GM18511 (cell line): Measurements from ENCODE around the gene IRX4.

Experiments
- ATAC-seq: cut with Tn5 transposase; IDR thresholded peaks from one replicate; pipeline ENCODE4 v1.9.1; 2021; ENCODE audit warnings: mild to moderate bottlenecking, moderate library complexity; ENCODE audit not compliant: unreplicated experiment

IRX4 gene

DNA sequence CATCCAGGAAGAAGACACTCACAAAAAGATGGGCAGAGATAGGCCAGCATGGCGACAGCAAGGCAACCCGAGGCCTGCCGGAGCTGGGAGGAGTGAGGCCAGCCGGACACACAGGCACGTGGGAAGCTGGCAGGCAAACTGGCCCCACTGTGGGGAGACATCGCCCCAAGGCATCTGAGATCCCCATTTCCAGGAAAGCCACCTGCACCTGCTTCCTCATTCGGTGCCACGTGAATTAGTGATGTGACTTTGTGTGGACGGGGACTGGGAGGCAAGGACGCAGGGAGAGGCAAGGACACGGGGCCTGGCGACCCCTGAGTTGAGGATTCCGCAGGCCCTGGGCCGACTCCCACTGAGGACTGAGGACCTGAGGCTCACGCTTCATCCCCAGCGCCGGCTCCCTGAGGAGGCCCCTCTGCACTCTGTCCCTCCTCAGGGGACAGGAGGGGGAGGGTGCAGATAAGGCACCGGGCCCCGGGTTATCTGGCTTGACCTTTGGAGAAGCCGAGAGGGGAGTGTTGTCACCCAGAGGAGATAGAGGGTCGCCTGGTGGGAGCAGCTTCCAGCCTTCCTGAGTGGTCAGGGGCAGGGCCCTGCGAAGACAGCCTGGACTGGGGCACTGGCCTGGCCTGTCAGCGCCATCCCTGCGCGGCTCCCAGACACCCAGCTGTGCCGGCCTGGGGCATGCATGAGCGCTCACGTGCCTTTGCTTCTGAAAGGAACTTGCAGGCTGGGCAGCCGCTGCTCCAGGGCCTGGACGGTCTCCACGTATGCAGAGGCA is 41.8 kb downstream of the IRX4 start:
- ATAC-seq, result no peak

DNA sequence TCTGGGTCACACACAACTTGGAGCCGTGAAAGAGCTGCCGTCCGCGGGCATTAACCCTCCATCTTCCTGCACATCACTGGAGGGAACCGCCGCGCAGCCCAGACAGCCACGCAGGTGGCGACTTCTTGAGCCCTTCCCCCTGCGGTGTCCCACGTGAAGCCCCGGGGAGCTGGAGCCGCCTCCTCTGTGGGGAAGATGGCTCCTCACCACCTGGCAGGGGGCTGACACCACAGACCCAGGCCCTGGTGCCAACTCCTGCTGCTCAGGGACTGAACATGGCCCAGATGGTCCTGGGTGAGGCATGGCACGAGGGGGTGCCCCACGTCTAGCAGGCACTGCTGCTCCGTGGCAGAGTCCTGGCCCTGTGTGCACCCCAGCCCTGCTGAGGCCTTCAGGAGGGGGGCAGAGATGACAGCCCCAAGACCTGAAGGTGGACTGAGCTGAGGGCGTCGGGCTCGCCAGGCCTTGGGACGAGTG is 42.6 kb downstream of the IRX4 start:
- ATAC-seq, result no peak

DNA sequence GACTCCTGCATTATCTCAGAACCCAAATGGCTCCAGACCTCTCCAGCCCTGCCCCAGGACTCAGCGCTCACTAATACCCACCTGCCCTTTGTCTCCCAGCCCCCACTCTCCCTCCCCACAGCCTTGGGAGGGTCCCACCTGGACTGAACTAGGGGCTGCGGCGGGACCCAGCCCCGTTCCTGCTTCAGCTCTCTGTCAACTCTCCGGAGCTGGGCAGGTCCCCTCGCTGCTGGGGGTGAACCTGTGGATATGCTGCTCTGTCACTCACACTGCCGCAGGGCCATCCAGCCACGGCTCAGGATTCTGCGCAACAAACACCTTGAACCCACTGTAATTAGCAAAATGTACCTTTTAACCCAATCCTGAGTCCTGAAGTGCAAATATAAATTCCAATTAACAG is 44.7 kb downstream of the IRX4 start:
- no peak for ATAC-seq

DNA sequence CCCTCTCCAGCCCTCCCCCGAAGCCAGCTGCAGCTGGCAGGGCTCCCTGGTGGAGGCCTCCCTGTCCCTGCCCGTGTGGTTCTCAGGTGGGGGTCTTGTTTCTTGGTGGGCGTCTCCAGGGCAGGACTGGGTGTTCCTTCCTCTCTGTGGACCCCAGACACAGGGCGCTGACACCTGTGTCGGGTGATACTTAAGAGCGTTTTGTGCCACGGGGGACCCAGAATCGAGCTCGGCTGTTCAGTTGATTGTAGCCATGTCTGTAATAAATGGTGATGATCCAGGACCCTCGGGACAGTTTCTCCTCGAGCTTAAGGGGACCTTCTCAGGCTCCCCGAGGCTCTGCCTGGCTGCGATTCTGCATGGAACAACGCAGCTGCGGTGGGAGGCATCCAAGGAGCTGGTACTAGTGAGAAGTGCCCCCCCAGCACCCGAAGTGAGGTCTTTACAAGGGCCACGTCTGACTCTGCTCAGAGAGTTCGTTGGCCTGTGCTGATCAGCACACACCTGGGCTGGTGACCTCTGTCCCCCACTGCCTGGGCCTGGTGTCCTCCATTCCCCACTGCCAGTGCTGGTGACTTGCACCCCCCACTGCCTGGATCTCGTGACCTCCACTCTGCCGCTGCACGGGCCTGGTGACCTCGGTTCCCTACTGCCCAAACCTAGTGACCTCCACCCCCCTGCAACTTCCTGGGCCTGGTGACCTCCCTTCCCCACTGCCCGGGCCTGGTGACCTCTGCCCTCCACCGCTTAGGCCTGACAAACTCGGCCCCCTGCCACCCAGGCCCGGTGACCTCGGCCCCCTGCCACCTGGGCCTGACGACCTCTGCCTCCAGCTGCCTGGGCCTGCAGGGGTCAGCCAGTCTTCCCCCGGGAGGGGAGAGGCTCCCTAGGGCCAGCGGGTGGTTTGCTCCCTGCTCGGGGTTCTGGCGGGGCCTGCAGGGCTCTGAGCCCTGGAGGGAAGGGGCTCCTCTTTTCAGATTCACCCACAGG is 45.5 kb downstream of the IRX4 start:
- no peak for ATAC-seq

DNA sequence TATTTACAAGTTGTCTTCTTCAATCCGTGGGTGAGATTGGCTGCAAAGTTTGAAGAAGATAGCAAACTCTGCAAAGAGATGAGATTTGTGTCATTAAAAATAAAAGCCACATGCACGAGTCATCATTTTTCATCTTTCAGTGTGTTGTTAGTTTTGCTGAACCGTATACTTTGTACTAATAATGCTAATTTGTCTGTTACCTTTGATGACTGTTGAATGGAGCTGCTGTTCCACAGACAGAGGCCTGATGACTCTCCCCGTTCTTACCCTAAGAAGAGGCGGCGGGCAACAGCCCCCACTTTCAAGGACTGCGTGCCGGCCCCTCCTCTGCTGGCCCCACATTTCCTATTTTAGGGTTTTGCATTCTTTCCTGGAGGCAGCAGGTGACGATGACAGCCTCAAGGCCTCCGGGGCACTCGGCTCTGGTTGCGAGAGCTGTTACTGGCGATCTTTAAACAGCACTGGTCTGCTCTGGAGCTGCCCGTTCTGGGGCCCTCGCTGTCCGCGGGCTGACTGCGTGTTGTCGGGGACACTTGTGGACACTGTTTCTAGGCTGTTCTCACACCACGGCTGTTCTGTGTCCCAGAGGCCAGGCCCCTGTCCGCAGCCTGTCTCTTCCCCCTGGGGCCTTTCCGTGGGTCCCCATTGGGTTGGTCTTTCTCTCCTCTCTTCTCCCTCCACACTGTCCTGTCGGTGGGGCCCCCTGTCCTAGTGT is 46.4 kb downstream of the IRX4 start:
- no peak for ATAC-seq

DNA sequence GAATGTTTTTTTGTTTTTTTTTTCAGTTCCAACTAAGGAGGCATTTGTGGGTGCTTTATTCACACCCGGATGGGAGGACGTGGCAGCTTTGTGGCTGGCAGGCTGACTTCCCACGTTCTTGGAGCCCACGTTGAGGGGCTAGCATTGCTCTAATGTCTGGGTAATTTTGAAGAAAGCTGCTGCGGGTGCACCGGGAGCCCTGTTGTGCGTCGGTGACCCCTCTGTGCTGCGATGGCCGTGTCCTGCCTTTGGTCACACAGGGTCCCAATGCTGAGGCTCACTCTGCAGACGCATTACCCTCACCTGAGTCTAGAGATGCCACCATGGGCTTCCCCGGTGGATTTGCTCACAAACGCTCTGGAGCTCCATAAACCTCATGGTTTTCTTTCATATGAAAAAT is 47.3 kb downstream of the IRX4 start:
- ATAC-seq, result no peak

DNA sequence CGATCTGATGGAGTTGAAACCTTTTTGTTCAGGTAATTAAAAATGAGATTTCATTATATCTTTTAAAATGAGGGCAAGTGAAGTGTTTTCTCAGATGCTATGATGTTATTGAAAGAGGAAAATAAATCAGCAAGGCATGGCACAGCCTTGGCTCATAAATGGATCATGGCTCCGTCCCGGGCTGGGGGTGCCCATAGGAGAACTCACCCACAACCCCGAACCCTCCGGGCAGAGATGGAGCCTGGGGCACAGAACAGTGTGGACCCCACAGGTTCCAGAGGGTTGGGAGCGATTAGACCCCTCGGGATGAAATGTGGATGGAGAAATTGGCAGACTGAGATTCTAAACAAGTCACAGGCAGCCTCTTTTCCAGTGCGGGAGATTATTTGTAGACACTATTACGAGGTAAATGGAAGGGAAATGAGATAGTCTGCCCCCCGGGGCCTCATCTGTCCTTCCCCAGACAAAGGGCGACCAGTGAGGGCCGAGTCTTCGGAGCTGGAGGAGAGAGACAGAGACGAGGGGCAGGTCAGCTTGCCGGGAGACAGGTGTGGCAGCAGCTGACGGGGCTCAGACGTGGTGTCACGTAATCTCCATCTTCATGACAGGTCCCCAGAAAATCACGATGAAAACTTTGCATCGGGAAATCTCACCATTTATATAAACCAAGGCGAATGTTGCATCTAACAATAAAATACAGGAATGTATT is 47.9 kb downstream of the IRX4 start:
- no peak for ATAC-seq

DNA sequence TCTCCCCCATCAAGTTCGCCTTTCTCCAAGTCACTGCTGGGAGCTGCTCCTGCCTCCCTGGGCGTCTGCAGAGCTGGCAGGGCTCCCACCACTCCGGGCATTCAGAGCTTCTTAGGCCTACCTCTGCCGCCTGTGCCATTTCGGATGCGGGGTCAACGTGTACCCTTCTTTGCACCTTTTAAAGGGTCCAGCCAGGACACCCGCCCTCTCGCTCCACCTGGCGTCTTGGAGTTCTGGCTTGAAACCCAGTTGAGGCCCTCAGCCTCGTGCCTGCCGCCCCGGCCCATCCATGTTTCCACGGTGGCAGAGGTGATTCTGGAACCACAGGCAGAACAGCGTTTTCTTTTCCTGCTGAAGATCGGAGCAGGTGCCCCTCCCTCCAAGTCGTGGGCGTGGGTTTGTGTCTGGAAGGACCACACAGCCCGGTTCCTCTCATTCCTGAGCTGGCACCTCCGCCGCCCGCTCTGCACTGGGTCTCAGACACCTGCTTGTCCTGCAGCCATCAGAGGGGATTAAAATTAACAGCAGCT is 48.6 kb downstream of the IRX4 start:
- no peak for ATAC-seq

DNA sequence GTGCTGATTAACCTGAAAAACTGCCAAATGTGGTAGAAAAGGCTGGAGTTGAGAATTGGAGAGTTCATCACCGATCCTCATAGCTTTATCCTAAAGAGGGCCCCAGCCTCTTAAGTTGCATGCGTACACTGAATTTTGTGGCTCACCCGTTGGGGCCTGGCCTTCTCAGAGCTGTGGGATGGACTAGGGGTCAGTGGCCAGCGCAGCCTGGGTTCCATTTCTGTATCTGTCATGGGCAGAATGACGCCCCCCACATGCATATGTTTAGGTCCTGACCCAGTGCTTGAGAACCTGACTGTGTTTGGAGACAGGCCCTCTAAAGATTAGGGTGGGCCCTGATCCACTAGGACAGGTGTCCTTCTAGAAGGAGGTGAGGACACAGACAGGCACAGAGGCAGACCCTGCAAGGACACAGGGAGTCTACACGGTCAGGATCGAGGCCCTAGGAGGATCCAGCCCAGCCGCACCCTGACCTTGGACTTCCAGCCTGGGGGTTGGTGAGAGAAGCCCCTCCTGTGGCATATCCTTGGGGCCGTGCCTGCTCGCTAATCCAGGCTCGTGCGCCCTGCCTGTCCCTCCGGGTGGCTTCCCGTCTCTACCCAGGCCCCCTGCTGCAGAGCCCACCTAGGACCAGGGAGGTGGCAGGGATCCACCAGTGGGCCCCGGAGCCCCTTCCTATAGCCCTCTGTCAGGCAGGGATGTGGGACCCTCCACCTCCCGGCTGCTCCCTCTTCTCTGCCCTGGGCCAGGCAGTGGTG is 49.3 kb downstream of the IRX4 start:
- no peak for ATAC-seq

DNA sequence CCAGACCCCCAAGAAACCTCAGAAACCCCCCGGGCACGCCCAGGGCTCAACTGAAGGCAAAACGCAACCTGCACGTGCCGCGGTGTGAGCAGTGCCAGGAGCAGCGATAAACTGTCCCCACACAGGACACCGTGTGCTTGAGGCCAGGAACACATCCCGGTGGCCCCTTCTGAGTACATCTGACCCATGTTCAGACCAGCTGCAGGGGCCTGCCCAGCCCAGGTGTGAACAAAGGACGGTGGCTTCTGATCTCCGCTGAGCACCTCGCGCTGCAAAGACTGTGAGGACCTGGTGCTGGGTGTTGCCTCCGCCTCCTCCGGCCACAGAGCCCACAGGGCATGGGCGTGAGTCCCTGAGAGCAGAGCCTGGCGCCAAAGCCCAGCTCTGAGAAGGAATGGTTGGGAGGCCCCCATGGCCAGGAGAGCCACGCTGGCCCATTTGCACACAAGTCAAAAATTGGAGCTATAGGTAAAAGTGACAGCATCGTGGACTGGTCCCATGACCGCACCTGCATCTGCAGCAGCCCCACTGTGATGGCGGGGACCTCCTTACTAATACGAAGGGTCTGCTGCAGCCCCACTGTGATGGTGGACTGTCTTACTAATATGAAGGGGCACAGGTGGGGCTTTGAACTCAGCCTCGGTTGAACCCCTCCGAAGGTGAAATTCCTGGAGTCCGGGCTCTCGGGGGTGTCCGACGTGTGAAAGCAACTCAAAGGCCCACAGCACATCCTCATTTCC is 50.0 kb downstream of the IRX4 start:
- no peak for ATAC-seq

DNA sequence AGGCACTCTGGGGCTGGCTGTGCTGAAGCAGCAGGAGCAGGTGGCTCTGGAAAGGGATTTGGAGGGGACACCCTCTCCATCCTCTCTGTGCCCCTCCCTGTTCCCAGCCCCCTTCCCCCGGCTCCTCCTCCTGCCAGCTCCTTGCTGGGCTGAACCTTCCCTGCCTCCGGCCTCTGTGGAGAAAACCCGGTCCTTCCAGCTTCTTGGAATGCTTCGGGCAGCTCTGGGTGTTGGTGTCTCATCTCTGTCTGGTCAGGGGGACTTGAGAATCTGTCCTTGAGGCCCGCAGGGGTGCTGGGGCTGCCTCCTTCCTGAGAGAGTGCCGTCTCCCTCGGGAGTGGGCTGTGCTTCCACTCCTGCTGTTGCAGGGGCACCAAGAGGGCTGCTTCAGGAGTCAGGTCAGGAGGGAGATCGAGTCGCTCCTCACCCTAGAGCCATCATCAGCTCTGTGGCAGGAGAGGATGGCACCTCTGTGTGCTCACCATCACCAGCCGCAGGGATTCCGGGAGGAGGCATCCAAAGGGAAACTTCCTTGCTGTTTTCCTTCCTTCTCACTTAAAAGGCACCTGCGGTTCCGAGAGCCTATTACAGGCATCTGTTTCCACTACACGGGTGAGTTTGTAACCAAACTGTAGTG is 50.9 kb downstream of the IRX4 start:
- ATAC-seq, result no peak

DNA sequence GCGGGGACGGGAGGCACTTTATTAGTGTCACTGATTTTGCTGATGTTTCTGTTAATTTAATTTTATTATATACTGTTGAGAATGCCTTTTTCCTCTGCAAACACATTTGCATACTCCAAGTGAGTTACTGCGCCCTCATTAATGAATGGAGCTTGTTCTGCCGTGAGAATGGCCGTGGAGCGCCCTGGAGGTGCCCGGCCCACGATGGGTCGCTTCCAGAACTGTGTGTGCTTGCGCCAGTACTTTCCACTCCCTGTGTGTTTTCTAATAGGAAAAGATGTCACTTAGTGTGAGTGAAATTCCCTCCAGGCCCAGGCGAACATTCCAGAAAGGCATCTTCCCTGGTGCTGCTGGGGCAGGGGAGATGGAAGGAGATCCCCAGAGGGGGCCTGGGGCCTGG is 51.5 kb downstream of the IRX4 start:
- ATAC-seq, result no peak

DNA sequence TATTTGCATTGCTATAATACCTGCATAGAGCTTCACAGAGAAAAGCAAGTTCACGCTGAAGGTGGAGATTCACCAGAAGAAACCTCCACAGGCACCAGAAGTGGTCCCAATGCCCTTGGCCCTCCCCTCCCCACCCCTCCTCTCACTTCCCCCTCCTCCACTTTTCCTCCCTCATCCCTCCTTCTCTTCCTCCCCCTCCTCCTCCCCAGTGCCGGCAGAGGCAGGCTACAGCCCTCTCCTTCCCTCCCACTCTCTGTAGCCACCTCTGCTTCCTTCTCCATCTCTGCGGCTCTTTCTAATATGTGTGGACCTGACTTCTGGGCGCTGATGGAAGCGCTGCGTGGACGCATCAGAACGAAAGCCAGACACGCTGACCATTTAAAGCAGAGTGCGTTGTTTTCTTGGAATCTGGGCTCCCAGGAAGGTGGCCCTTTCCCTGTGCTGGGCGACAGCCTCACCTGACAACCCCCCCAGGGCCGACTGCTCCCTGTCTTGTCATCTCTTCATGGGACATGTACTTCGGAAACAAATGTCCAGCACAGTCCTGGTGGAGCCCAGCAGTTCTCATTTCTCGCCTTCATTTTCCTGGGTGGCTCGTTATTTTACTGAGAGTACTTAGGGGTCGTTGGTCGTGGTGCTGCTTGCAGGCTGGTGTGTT is 52.0 kb downstream of the IRX4 start:
- no peak for ATAC-seq

DNA sequence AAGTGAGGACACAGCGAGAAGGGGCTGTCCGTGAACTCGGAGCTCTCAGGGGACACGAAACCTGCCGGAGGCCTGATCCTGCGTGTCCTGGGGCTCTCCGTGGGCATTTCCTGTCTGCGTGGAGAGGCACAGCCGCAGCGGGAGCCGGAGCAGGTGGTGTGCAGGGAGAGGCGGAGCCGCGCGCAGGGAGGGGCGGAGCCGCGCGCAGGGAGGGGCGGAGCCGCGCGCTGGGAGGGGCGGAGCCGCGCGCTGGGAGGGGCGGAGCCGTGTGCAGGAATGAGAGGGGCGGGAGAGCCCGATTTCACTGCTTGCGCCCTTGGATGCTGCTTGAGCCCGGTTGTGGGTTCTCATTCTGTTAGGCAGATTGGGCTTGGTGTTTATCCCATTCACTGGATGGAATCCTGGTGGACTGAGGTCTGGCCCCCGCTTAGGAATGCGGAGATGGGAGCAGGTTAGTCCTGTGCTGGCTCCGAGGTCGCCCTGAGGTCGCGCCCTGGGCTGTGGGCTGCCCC is 54.8 kb downstream of the IRX4 start:
- ATAC-seq, result peak; percentile 77
